IPS-15b (cell line): ENCODE data around the gene PRPF6.

Experiments used
- H3K27me3 ChIP-seq: one replicate; pipeline ENCODE4 v1.6.1; 2013; ENCODE audit warnings: low read length; ENCODE audit not compliant: control insufficient read depth, insufficient read depth
- H3K36me3 ChIP-seq: one replicate; pipeline ENCODE4 v1.6.1; 2013; ENCODE audit warnings: low read length; ENCODE audit not compliant: control insufficient read depth, insufficient read depth
- H3K4me1 ChIP-seq: one replicate; pipeline ENCODE4 v1.6.1; 2013; ENCODE audit warnings: mild to moderate bottlenecking, low read length; ENCODE audit not compliant: control insufficient read depth, insufficient read depth
- H3K4me3 ChIP-seq: one replicate; pipeline ENCODE4 v1.5.1; 2013; ENCODE audit warnings: low read depth, low read length
- H3K9ac ChIP-seq: one replicate; pipeline ENCODE4 v1.6.1; 2013; ENCODE audit warnings: low read depth, mild to moderate bottlenecking, low read length
- H3K9me3 ChIP-seq: one replicate; pipeline ENCODE4 v1.6.1; 2013; ENCODE audit warnings: mild to moderate bottlenecking, low read length; ENCODE audit not compliant: control insufficient read depth, insufficient read depth

Gene PRPF6

DNA sequence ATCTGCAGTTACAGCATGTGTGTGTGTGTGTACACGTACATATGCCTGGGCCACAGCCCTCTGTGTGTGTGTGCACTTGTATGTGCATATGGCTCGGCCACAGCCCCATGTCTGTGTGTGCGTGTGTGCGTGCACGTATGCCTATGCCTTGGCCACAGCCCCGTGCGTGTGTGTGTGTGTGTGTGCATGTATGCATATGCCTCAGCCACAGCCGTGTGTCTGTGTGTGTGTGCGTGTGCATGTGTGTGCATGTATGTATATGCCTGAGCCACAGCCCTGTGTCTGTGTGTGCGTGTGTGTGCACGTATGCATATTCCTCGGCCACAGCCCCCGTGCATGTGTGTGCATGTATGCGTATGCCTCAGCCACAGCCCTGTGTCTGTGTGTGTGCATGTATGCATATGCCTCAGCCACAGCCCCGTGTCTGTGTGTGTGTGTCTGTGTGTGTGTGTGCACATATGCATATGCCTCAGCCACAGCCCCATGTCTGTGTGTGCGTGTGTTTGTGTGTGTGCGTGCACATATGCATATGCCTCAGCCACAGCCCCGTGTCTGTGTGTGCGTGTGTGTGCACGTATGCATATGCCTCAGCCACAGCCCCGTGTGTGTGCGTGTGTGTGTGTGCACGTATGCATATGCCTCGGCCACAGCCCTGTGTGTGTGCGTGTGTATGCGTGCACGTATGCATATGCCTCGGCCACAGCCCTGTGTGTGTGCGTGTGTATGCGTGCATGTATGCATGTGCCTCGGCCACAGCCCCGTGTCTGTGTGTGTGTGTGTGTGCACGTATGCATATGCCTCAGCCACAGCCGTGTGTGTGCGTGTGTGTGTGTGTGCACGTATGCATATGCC lies 40.4 kb downstream of the PRPF6 start:
- Histone ChIP-seq H3K9me3 (no peaks in the 10 kb centered on the region), H3K9ac (no peak overlapping the region), H3K4me1 (no peaks in the 10 kb centered on the region), H3K4me3 (no peak overlapping the region), H3K27me3 (no peaks in the 10 kb centered on the region), H3K36me3 (peaks cover 44% of the 10 kb centered on the region)

DNA sequence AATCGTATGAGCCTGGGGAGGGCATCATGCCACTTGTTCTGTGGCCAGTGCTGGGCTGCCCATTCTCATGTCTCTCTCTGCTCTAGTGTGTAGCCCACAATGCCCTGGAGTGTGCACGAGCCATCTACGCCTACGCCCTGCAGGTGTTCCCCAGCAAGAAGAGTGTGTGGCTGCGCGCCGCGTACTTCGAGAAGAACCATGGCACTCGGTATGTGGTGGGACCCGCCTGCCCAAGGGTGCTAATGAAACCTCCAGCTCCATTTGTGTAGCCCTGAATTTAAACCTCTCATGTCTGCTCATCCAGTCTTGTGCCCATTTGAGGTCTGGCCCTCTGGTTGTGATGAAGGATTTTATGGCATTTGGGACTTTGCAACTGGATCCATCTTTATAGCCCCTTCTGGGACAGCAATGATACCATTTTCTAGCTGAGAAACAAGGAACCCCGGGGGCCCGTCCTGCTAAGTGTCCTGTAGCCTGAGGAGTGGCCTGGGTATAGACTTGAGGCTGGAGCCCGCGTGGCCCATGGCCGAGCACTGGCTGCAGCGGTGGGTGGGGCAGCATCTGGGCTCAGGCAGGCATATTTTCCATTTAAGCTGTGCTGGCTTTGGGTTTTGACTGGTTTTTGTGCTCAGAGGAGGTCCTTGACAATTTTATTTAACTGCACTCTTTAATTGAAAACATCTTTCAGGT lies 41.9 kb downstream of the PRPF6 start:
- Histone ChIP-seq H3K9me3 (no peaks in the 10 kb centered on the region), H3K4me1 (no peaks in the 10 kb centered on the region), H3K9ac (no peak overlapping the region), H3K36me3 (peaks cover 53% of the 10 kb centered on the region), H3K4me3 (no peak overlapping the region), H3K27me3 (no peaks in the 10 kb centered on the region)

DNA sequence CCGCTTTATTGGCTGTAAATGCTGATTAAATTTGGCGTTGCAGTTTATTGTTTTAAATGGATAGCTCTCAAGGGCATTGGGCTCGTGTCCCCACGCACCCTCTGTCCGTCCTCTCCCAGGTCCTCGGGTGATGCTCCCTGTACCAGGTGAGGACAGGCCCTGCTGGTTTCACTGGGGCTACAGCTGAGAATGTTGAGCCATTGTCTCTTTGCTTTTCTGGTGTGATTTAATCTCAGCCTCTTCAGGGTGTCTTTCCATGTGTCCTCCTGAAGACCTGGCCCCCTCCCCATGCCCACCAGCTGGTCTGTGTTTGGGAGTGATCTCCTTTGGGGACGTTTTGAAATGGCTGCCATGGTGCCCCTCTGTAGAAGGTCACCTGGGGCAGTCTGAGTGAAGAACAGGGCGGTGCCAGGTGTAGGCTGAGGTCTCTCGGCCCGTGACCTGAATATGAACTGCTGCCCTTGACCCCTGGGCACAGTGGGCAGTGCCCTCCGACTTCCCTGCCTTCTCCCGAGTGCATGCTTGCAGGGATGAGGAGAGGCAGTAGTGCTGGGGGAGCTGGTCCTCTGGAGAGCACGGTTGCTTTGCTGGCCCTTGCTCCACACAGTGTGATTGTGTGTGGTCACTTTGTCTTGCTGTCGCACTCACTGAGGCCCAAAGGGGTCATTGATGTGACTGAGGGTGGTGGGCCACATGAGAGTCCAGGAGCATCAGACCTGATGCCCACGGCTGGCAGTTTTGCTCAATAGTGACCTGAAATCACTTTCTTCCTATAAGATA lies 42.6 kb downstream of the PRPF6 start:
- Histone ChIP-seq H3K27me3 (no peaks in the 10 kb centered on the region), H3K9me3 (no peaks in the 10 kb centered on the region), H3K9ac (no peak overlapping the region), H3K4me3 (no peak overlapping the region), H3K4me1 (no peaks in the 10 kb centered on the region), H3K36me3 (peaks cover 55% of the 10 kb centered on the region)

- H3K36me3 ChIP-seq: peaks cover 55% of the 10 kb centered on the region
- H3K9ac ChIP-seq: no peak overlapping the region
- no peaks in the 10 kb centered on the region for H3K9me3 ChIP-seq
- H3K4me1 ChIP-seq: no peaks in the 10 kb centered on the region
- no peaks in the 10 kb centered on the region for H3K27me3 ChIP-seq
- H3K4me3 ChIP-seq: no peak overlapping the region
Measured at GRCh38 chr20:64024141-64024990, 43.4 kb downstream of the PRPF6 start.

DNA sequence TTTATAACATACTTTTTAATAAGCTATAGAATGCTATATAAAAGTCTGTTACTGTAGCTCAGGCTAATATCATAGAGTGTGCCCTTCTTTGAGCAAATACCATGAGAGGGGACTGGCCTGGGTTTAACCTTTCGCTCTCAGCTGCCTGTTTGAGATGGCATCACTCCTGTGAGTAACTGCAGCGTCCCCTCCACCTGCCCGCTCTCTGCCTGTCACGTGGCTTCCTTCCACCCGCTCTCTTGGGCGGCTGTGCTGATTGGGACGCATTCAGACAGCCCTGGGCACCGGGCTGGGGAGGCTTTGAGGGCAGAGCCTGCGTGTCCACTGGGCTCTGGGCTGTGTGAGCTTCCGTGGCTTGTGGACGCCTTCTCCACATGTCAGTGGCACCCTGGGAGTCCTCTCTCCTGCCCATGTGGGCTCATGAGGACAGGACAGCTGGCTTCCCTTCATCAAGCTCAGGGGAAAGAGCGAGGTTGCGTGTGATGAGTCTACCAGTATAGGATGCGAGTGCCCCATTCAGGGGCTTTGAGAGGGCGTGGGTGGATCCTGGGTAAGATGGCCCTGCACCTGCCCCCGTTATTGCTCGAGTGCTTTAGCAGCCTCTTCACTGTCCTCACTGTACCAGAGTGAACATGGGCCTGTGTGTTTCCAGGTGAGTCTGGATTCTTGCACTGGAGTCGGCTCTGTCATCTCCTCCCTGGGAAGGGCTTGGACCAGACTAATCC lies 44.3 kb downstream of the PRPF6 start:
- H3K36me3 ChIP-seq: peaks cover 60% of the 10 kb centered on the region
- H3K4me1 ChIP-seq: no peaks in the 10 kb centered on the region

GRCh38 chr20:64025826-64026412 lies 45.0 kb downstream of the PRPF6 start:
- no peak overlapping the region for H3K9ac ChIP-seq
- H3K4me1 ChIP-seq: no peaks in the 10 kb centered on the region
- H3K27me3 ChIP-seq: no peaks in the 10 kb centered on the region
- no peaks in the 10 kb centered on the region for H3K9me3 ChIP-seq
- H3K4me3 ChIP-seq: no peak overlapping the region
- peaks cover 64% of the 10 kb centered on the region for H3K36me3 ChIP-seq

More for the DNA sequence above, 44.3 kb downstream of the PRPF6 start:
- no peak overlapping the region for H3K9ac ChIP-seq
- no peaks in the 10 kb centered on the region for H3K27me3 ChIP-seq
- H3K4me3 ChIP-seq: no peak overlapping the region
- H3K9me3 ChIP-seq: no peaks in the 10 kb centered on the region

DNA sequence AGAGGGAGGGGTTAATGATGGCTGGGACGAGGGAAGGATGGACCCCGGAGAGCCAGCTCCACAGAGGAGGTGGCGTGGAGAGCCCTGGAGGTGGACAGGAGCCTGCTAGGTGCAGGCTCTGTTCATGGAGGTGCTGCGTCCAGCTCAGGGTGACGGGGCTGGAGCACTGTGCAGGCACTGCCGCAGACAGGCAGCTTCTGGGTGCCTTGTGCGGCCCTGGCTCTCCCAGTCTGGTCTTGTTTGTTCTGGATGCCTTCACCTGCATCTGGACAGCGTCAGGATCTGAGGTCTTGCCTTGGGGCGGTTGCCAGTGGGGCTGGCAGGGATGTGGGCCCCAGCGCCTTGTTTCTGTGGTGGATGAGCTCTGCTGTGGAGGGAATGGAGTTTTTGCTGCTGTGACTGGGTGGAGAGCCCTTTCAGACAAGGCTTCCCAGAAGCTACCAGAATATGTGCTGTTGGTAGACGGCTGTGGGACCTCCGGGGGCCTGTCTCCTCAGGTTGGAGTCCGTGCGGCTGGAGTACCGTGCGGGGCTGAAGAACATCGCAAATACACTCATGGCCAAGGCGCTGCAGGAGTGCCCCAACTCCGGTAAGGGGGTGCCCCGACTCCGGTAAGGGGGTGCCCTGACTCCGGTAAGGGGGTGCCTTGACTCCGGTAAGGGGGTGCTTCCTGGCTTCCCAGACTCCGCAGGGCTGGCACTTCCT lies 47.2 kb downstream of the PRPF6 start:
- H3K4me1 ChIP-seq: no peaks in the 10 kb centered on the region
- peaks cover 65% of the 10 kb centered on the region for H3K36me3 ChIP-seq
- no peak overlapping the region for H3K9ac ChIP-seq

DNA sequence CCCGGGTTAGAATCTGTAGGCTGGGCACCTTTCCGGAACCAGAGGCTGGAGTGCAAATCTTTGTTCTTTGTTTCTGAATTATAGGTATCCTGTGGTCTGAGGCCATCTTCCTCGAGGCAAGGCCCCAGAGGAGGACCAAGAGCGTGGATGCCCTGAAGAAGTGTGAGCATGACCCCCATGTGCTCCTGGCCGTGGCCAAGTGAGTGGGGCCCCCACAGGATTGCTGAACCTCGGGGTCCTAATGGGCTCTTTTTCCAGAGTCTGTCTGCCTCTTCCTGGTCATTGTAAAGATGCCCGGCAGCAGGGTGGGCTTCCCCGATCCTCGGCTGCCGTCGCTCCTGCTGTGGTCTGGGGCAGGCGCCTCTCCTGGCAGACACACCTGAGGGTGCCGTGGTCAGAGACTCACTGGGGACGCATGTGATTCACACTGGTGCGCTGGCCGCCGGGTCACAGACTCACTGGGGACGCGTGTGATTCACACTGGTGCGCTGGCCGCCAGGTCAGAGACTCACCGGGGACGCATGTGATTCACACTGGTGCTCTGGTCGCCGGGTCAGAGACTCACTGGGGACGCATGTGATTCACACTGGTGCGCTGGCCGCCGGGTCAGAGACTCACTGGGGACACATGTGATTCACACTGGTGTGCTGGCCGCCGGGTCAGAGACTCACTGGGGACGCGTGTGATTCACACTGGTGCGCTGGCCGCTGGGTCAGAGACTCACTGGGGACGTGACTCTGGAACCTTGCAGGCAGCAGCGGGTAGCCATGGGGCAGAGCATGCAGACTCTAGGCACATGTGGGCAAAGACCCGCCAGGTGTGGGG lies 48.6 kb downstream of the PRPF6 start:
- Histone ChIP-seq H3K9ac (no peak overlapping the region), H3K36me3 (peaks cover 71% of the 10 kb centered on the region), H3K4me1 (no peaks in the 10 kb centered on the region), H3K9me3 (no peaks in the 10 kb centered on the region), H3K4me3 (no peak overlapping the region), H3K27me3 (no peaks in the 10 kb centered on the region)

More for the DNA sequence above, 47.2 kb downstream of the PRPF6 start:
- no peaks in the 10 kb centered on the region for H3K27me3 ChIP-seq
- H3K4me3 ChIP-seq: no peak overlapping the region
- no peaks in the 10 kb centered on the region for H3K9me3 ChIP-seq

DNA sequence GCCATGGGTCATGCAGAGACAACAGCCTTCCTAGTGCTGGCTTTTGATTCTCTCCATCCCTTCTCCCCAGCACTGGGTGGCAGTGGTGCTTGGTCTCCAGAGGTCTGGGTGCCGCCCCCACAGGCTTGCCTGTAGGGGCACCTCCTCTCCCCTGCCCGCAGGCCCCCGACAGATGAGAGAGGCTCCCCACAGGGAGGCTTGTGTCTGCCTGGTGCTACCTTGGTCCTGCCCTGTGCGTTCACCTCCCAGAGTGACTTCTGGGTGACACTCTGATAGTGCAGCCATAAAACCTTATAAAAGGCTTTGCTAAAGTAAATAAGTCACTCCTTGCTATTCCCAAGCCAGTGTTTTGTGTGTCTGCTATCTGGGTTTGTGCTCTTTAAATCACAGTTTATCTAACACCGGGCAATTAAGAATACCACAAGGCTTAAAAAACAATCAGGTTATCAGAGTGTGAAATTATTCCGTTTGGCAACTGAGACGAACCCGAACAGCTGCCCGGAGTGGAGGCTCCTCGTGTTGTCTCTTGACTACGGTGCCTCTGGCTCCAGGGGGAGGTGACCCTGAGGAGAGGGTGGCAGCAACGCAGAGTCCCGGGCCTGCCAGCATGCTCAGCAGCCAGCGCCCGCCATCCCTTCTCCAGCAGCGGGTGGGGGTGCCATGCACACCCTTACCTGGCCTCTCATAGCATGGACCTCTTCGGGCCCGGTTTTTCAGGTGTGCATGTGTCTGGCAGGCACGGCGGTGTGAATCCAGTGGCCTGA lies 49.6 kb downstream of the PRPF6 start:
- Histone ChIP-seq H3K36me3 (peaks cover 63% of the 10 kb centered on the region), H3K4me1 (no peaks in the 10 kb centered on the region), H3K27me3 (no peaks in the 10 kb centered on the region), H3K9ac (no peak overlapping the region), H3K4me3 (no peak overlapping the region), H3K9me3 (no peaks in the 10 kb centered on the region)
